ENCODE measurements around the gene GRHL1. TPM values are rescaled to one million over a fixed set of nuclear protein-coding genes. Genes with fewer than 3 reads are reported as not detected.

Gene GRHL1
- polyA plus RNA-seq, 1 of the 3 experiments (the other 2 are of a cell fraction) = 1.0 TPM

- Histone ChIP-seq H3K9me2 (no peaks in the 10 kb centered on the region), H2AFZ (ENCODE audit: low read depth) (no peak overlapping the region), H4K20me1 (ENCODE audit: insufficient read depth) (no peaks in the 10 kb centered on the region), H3K9me3 (no peaks in the 10 kb centered on the region; the same call in 1 of the 2 replicates), H3K9ac (no peak overlapping the region), H3K4me1 (ENCODE audit: control insufficient read depth in 1 of 2, insufficient read depth in 2 of 2, low read depth in 1 of 2, low read length in 1 of 2) (peaks cover 0 to 8% of the 10 kb centered on the region in 2 experiments; a peak in 2 of 4 replicates), H3K36me3 (replicated peaks in 1 of 2; ENCODE audit: control insufficient read depth in 1 of 2, insufficient read depth in 2 of 2, low read length in 1 of 2) (no peaks in the 10 kb centered on the region), H3K4me2 (no peak overlapping the region), H3K27ac (ENCODE audit: low read depth in 2 of 2, low read length in 1 of 2) (no peak overlapping the region), H3K79me2 (ENCODE audit: insufficient read depth) (no peaks in the 10 kb centered on the region), H3K27me3 (ENCODE audit: insufficient read depth) (peaks cover 6% of the 10 kb centered on the region; the same call in 1 of the 2 replicates), H3K4me3 (ENCODE audit: low read depth in 2 of 2, low read length in 1 of 2) (no peak overlapping the region), H3F3A (replicated peaks; ENCODE audit: insufficient read depth) (no peaks in the 10 kb centered on the region)
- no peak for TF ChIP-seq RFX5 (IDR thresholded peaks at IDR 0.05; ENCODE audit: low read length)
- TF ChIP-seq USF2 (IDR thresholded peaks at IDR 0.05; ENCODE audit: borderline replicate concordance, low read depth, low read length) = no peak
- no peak for TF ChIP-seq GABPA (IDR thresholded peaks at IDR 0.05; ENCODE audit: low read depth)
- no peak for TF ChIP-seq POLR2AphosphoS5 (IDR thresholded peaks at IDR 0.05; ENCODE audit: low read depth, low read length)
- no peak for TF ChIP-seq CTCF (IDR thresholded peaks at IDR 0.05)
- no peak for TF ChIP-seq NRF1 (IDR thresholded peaks at IDR 0.05; ENCODE audit: low read depth, low read length)
- no peak for TF ChIP-seq FOXM1 (IDR thresholded peaks at IDR 0.05; ENCODE audit: low read depth)
- ChIA-PET CTCF (interaction anchor here (1.1 to 4.3 kb wide), 4 partner anchors 14 to 223 kb away, joined by 3 to 38 read pairs (median 12); no protein-coding TSS in a partner anchor), POLR2A (interaction anchor here (0.6 to 1.2 kb wide), 2 partner anchors 22 to 179 kb away, joined by 3 to 4 read pairs; partner anchors contain the start of gene TAF1B)
- WGBS (ENCODE audit: low lambda C conversion rate) = 83% methylated on average over 9 of the region's 16 CpGs
- DNase-seq = no peak
These were observed 70.5 kb downstream of the GRHL1 start for GRCh38 chr2:10022041-10022421.

- Histone ChIP-seq H4K20me1 (ENCODE audit: insufficient read depth) (no peaks in the 10 kb centered on the region), H3K4me3 (ENCODE audit: low read depth in 2 of 2, low read length in 1 of 2) (no peak overlapping the region), H3K9me3 (no peaks in the 10 kb centered on the region; the same call in 1 of the 2 replicates), H3K4me1 (ENCODE audit: control insufficient read depth in 1 of 2, insufficient read depth in 2 of 2, low read depth in 1 of 2, low read length in 1 of 2) (peaks cover 0 to 8% of the 10 kb centered on the region in 2 experiments; a peak in 2 of 4 replicates), H3F3A (replicated peaks; ENCODE audit: insufficient read depth) (no peaks in the 10 kb centered on the region), H2AFZ (ENCODE audit: low read depth) (no peak overlapping the region), H3K79me2 (ENCODE audit: insufficient read depth) (no peaks in the 10 kb centered on the region), H3K36me3 (replicated peaks in 1 of 2; ENCODE audit: control insufficient read depth in 1 of 2, insufficient read depth in 2 of 2, low read length in 1 of 2) (no peaks in the 10 kb centered on the region), H3K27ac (ENCODE audit: low read depth in 2 of 2, low read length in 1 of 2) (no peak overlapping the region), H3K4me2 (no peak overlapping the region), H3K9ac (no peak overlapping the region), H3K9me2 (no peaks in the 10 kb centered on the region), H3K27me3 (ENCODE audit: insufficient read depth) (peaks cover 6% of the 10 kb centered on the region; the same call in 1 of the 2 replicates)
- POLR2A ChIA-PET = no interaction called here
- CTCF ChIA-PET = interaction anchor here (1.1 to 4.3 kb wide), 4 partner anchors 13 to 223 kb away, joined by 3 to 38 read pairs (median 12); no protein-coding TSS in a partner anchor
- DNase-seq = no peak
- 84% methylated on average over 4 of the region's 4 CpGs for WGBS (ENCODE audit: low lambda C conversion rate)
- no peak for TF ChIP-seq EZH2phosphoT487 (IDR thresholded peaks at IDR 0.05; ENCODE audit: borderline replicate concordance, low read depth)
- TF ChIP-seq ZBTB33 (IDR thresholded peaks at IDR 0.05; ENCODE audit: borderline replicate concordance, low read depth) = no peak
- no peak for TF ChIP-seq IRF3 (IDR thresholded peaks at IDR 0.05; ENCODE audit: low read depth, low read length)
- TF ChIP-seq NRF1 (IDR thresholded peaks at IDR 0.05; ENCODE audit: low read depth, low read length) = no peak
- no peak for TF ChIP-seq USF1 (IDR thresholded peaks at IDR 0.05; ENCODE audit: borderline replicate concordance, low read depth)
- no peak for TF ChIP-seq GABPA (IDR thresholded peaks at IDR 0.05; ENCODE audit: low read depth)
- TF ChIP-seq POLR2AphosphoS5 (IDR thresholded peaks at IDR 0.05; ENCODE audit: low read depth, low read length) = no peak
- TF ChIP-seq MEF2A (IDR thresholded peaks at IDR 0.05; ENCODE audit: borderline replicate concordance, low read depth) = no peak
- no peak for TF ChIP-seq RFX5 (IDR thresholded peaks at IDR 0.05; ENCODE audit: low read length)
- TF ChIP-seq USF2 (IDR thresholded peaks at IDR 0.05; ENCODE audit: borderline replicate concordance, low read depth, low read length) = no peak
- no peak for TF ChIP-seq ELF1 (IDR thresholded peaks at IDR 0.05)
- TF ChIP-seq RXRA (IDR thresholded peaks at IDR 0.05; ENCODE audit: borderline replicate concordance, low read depth) = no peak
- no peak for TF ChIP-seq JUND (IDR thresholded peaks at IDR 0.05)
- no peak for TF ChIP-seq CTCF (IDR thresholded peaks at IDR 0.05)
- TF ChIP-seq FOXM1 (IDR thresholded peaks at IDR 0.05; ENCODE audit: low read depth) = no peak
These were observed 71.0 kb downstream of the GRHL1 start for GRCh38 chr2:10022445-10022844.

Measured in SK-N-SH (cell line).